ENCODE data around the gene TFE3. TPM values are rescaled to one million over a fixed set of nuclear protein-coding genes. Genes with fewer than 3 reads are reported as not detected.

Gene TFE3
- total RNA-seq, 1 experiment from 2014 or later, result 46.4 TPM

GRCh38 chrX:49061490-49061889, 18.3 kb upstream of the TFE3 start:
- H3K9me3 Mint-ChIP-seq, result no peaks in the 10 kb centered on the region
- no peak overlapping the region for H3K27ac Mint-ChIP-seq
- ChIA-PET CTCF (no interaction called here), POLR2A (no interaction called here)
- peaks cover 2% of the 10 kb centered on the region; the same call in 1 of the 2 replicates for H3K36me3 Mint-ChIP-seq
- DNase-seq (ENCODE audit: low spot score) (no peak), ATAC-seq (no peak)
- TF ChIP-seq, protein P1, sequence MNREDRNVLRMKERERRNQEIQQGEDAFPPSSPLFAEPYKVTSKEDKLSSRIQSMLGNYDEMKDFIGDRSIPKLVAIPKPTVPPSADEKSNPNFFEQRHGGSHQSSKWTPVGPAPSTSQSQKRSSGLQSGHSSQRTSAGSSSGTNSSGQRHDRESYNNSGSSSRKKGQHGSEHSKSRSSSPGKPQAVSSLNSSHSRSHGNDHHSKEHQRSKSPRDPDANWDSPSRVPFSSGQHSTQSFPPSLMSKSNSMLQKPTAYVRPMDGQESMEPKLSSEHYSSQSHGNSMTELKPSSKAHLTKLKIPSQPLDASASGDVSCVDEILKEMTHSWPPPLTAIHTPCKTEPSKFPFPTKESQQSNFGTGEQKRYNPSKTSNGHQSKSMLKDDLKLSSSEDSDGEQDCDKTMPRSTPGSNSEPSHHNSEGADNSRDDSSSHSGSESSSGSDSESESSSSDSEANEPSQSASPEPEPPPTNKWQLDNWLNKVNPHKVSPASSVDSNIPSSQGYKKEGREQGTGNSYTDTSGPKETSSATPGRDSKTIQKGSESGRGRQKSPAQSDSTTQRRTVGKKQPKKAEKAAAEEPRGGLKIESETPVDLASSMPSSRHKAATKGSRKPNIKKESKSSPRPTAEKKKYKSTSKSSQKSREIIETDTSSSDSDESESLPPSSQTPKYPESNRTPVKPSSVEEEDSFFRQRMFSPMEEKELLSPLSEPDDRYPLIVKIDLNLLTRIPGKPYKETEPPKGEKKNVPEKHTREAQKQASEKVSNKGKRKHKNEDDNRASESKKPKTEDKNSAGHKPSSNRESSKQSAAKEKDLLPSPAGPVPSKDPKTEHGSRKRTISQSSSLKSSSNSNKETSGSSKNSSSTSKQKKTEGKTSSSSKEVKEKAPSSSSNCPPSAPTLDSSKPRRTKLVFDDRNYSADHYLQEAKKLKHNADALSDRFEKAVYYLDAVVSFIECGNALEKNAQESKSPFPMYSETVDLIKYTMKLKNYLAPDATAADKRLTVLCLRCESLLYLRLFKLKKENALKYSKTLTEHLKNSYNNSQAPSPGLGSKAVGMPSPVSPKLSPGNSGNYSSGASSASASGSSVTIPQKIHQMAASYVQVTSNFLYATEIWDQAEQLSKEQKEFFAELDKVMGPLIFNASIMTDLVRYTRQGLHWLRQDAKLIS (CRISPR knock-in tag; IDR thresholded peaks at IDR 0.05; ENCODE audit: borderline replicate concordance), result no peak
- TF ChIP-seq GRHL2 (CRISPR knock-in tag; IDR thresholded peaks at IDR 0.05; ENCODE audit: insufficient replicate concordance, severe bottlenecking), result no peak
- TF ChIP-seq ATF1 (CRISPR knock-in tag; IDR thresholded peaks at IDR 0.05), result no peak
- TF ChIP-seq TEAD1 (CRISPR knock-in tag; IDR thresholded peaks at IDR 0.05), result no peak
- no peak for TF ChIP-seq CREB1 (CRISPR knock-in tag; IDR thresholded peaks at IDR 0.05)
- no peak for TF ChIP-seq PRRX2 (CRISPR knock-in tag; IDR thresholded peaks at IDR 0.05)
- TF ChIP-seq RORB (CRISPR knock-in tag; IDR thresholded peaks at IDR 0.05), result no peak
- TF ChIP-seq, protein P2, sequence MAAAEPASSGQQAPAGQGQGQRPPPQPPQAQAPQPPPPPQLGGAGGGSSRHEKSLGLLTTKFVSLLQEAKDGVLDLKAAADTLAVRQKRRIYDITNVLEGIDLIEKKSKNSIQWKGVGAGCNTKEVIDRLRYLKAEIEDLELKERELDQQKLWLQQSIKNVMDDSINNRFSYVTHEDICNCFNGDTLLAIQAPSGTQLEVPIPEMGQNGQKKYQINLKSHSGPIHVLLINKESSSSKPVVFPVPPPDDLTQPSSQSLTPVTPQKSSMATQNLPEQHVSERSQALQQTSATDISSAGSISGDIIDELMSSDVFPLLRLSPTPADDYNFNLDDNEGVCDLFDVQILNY (CRISPR knock-in tag; IDR thresholded peaks at IDR 0.05), result no peak
- TF ChIP-seq ZNF263 (CRISPR knock-in tag; IDR thresholded peaks at IDR 0.05; ENCODE audit: low read depth), result no peak
- TF ChIP-seq ZNF232 (CRISPR knock-in tag; IDR thresholded peaks at IDR 0.05), result no peak
- TF ChIP-seq, protein P3, sequence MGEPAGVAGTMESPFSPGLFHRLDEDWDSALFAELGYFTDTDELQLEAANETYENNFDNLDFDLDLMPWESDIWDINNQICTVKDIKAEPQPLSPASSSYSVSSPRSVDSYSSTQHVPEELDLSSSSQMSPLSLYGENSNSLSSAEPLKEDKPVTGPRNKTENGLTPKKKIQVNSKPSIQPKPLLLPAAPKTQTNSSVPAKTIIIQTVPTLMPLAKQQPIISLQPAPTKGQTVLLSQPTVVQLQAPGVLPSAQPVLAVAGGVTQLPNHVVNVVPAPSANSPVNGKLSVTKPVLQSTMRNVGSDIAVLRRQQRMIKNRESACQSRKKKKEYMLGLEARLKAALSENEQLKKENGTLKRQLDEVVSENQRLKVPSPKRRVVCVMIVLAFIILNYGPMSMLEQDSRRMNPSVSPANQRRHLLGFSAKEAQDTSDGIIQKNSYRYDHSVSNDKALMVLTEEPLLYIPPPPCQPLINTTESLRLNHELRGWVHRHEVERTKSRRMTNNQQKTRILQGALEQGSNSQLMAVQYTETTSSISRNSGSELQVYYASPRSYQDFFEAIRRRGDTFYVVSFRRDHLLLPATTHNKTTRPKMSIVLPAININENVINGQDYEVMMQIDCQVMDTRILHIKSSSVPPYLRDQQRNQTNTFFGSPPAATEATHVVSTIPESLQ (CRISPR knock-in tag; IDR thresholded peaks at IDR 0.05), result no peak
- no peak for TF ChIP-seq KAT7 (CRISPR knock-in tag; IDR thresholded peaks at IDR 0.05; ENCODE audit: borderline replicate concordance)
- TF ChIP-seq USF2 (CRISPR knock-in tag; IDR thresholded peaks at IDR 0.05), result no peak
- H3K27me3 Mint-ChIP-seq (ENCODE audit: low read depth), result no peaks in the 10 kb centered on the region
- no peak overlapping the region for H3K4me3 Mint-ChIP-seq
- no peaks in the 10 kb centered on the region for H3K4me1 Mint-ChIP-seq

GRCh38 chrX:49060914-49061313, 17.8 kb upstream of the TFE3 start:
- POLR2A ChIA-PET, result no interaction called here
- no peak overlapping the region for H3K27ac Mint-ChIP-seq
- TF ChIP-seq EMX1 (CRISPR knock-in tag; IDR thresholded peaks at IDR 0.05), result no peak
- TF ChIP-seq, protein P4, sequence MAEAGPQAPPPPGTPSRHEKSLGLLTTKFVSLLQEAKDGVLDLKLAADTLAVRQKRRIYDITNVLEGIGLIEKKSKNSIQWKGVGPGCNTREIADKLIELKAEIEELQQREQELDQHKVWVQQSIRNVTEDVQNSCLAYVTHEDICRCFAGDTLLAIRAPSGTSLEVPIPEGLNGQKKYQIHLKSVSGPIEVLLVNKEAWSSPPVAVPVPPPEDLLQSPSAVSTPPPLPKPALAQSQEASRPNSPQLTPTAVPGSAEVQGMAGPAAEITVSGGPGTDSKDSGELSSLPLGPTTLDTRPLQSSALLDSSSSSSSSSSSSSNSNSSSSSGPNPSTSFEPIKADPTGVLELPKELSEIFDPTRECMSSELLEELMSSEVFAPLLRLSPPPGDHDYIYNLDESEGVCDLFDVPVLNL (CRISPR knock-in tag; IDR thresholded peaks at IDR 0.05; ENCODE audit: borderline replicate concordance, low read depth), result no peak
- TF ChIP-seq CDX4 (CRISPR knock-in tag; IDR thresholded peaks at IDR 0.05; ENCODE audit: borderline replicate concordance), result no peak
- TF ChIP-seq, protein P3 (CRISPR knock-in tag; IDR thresholded peaks at IDR 0.05), result no peak
- no peak for TF ChIP-seq TEAD4 (CRISPR knock-in tag; IDR thresholded peaks at IDR 0.05)
- no peak for TF ChIP-seq HMGA2 (CRISPR knock-in tag; IDR thresholded peaks at IDR 0.05)
- TF ChIP-seq JUN (CRISPR knock-in tag; IDR thresholded peaks at IDR 0.05), result no peak
- no peak for TF ChIP-seq OVOL2 (CRISPR knock-in tag; IDR thresholded peaks at IDR 0.05; ENCODE audit: borderline replicate concordance)
- no peak for TF ChIP-seq ETV6 (CRISPR knock-in tag; IDR thresholded peaks at IDR 0.05)
- no peak for TF ChIP-seq CREB1 (CRISPR knock-in tag; IDR thresholded peaks at IDR 0.05)
- no peak for TF ChIP-seq ZNF423 (CRISPR knock-in tag; IDR thresholded peaks at IDR 0.05)
- H3K27me3 Mint-ChIP-seq (ENCODE audit: low read depth), result no peaks in the 10 kb centered on the region
- H3K4me1 Mint-ChIP-seq, result no peaks in the 10 kb centered on the region
- ATAC-seq (no peak), DNase-seq (ENCODE audit: low spot score) (no peak)
- H3K4me3 Mint-ChIP-seq, result no peak overlapping the region
- peaks cover 2% of the 10 kb centered on the region; the same call in 1 of the 2 replicates for H3K36me3 Mint-ChIP-seq
- H3K9me3 Mint-ChIP-seq, result no peaks in the 10 kb centered on the region
- CTCF ChIA-PET, result no interaction called here
